ENCODE measurements around the gene CHAF1A. TPM values are rescaled to one million over a fixed set of nuclear protein-coding genes. Genes with fewer than 3 reads are reported as not detected.
A peak's percentile ranks its signal among the peaks of the same experiment; 100 is the strongest.

The CHAF1A gene
- total RNA-seq, 1 donor from 2014 or later: 48.2 TPM

DNA sequence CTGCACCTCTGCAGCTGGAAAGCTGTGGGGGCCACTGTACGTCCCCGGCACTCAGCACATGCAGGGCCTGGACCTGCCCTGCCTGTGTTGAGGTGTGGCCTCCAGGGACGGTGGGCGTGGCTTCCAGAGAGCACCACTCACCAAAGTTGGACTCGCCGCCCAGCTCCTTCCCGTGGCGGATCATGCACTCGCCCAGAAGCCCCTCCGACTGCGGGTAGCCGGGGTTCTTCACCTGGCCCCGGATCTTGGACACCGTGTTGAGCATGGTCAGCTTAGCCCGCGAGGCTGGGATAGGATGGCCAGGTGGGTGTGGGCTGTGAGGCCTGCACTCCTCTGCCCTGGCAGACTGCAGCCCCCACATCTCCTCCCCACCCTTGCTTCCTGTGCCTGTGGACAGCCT lies 37.1 kb upstream of the CHAF1A start:
- TF ChIP-seq, protein P1, sequence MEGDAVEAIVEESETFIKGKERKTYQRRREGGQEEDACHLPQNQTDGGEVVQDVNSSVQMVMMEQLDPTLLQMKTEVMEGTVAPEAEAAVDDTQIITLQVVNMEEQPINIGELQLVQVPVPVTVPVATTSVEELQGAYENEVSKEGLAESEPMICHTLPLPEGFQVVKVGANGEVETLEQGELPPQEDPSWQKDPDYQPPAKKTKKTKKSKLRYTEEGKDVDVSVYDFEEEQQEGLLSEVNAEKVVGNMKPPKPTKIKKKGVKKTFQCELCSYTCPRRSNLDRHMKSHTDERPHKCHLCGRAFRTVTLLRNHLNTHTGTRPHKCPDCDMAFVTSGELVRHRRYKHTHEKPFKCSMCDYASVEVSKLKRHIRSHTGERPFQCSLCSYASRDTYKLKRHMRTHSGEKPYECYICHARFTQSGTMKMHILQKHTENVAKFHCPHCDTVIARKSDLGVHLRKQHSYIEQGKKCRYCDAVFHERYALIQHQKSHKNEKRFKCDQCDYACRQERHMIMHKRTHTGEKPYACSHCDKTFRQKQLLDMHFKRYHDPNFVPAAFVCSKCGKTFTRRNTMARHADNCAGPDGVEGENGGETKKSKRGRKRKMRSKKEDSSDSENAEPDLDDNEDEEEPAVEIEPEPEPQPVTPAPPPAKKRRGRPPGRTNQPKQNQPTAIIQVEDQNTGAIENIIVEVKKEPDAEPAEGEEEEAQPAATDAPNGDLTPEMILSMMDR (IDR thresholded peaks at IDR 0.05; ENCODE audit: unreplicated experiment): no peak
- Mint-ChIP-seq H3K4me3 (ENCODE audit: low read depth) (no peak overlapping the region), H3K36me3 (ENCODE audit: insufficient read depth) (peaks cover 2% of the 10 kb centered on the region), H3K9me3 (ENCODE audit: low read depth) (no peaks in the 10 kb centered on the region), H3K27me3 (no peaks in the 10 kb centered on the region), H3K4me1 (ENCODE audit: low read depth) (peaks cover 4% of the 10 kb centered on the region), H3K27ac (no peak overlapping the region)
- no peak for DNase-seq (ENCODE audit: low spot score, unreplicated experiment)

DNA sequence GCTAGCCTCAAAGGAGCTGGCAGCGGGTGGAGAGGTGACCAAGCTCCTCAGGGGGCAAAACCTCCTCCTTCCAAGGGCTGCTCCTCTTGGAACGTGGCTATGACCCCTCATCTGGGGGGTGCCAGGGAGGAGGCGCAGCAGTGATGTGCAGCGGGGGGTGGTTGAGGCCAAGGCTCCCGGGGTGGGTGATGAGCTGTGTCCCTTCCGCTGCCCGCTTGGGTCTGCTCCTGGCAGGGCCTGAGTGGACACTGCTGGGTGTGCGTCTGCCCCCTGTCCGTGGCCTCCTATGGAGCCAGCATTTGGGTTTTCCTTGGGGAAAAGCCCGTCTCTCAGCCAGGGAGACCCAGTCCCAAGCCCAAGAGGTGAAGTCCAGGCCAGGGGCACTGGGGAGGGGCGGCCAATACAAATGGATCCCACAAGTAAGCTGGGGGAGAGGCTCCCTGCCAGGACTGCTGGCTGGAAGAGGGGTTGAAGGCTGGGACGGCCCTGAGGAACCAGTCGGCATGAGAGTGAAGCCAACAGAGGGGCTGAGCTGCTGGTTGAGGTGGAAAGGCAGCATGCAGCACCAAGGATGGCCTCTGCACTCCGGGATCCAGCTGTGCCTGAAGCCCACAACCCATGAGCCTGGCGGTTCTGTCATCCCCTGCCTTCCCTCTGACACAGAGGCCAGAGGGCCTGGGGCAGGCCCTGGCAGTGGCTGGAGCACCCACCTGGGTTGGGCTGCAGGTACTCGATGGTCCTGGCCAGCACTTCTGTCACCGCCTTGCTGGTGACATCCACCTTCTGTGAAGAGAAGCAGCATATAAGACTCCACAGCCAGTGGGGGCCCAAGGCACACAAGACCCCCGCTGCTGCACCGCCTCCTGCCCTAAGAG lies 36.4 kb upstream of the CHAF1A start:
- Mint-ChIP-seq H3K27ac (no peak overlapping the region), H3K9me3 (ENCODE audit: low read depth) (no peaks in the 10 kb centered on the region), H3K36me3 (ENCODE audit: insufficient read depth) (peaks cover 3% of the 10 kb centered on the region), H3K27me3 (no peaks in the 10 kb centered on the region), H3K4me3 (ENCODE audit: low read depth) (no peak overlapping the region), H3K4me1 (ENCODE audit: low read depth) (peaks cover 2% of the 10 kb centered on the region)
- DNase-seq (ENCODE audit: low spot score, unreplicated experiment): no peak
- TF ChIP-seq, protein P1 (IDR thresholded peaks at IDR 0.05; ENCODE audit: unreplicated experiment): no peak

DNA sequence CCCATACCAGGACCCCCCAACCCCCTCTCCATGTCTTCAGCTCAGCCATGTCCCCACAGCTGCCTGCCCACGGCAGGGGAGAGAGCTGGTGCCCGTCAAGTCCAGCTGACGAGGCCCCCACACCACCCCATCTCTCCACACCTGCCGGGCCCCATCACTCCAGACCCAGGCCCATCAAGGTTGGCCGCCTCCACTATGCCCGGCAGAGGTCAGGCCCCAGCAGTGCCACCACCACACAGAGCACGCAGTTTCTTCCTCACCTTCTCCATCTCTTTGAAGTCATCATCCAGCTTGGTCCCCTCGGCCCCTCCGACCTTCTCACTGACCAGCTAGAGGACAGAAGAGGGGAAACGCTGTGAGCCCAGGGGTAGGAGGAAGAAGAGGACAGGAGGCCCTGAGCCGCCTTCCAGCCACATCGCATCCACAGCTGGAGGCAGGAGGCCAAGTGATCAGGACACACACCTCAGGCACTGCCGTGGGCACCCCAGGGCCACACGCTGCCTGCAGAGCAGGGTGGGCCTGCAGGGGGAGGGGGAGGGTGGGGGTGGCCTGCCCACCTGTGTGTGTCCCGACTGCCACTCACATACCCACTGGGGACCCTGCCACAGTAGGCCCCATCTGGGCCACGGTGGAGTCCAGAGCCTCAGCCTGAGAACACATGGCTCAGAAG lies 35.6 kb upstream of the CHAF1A start:
- peaks cover 3% of the 10 kb centered on the region for H3K36me3 Mint-ChIP-seq (ENCODE audit: insufficient read depth)
- no peaks in the 10 kb centered on the region for H3K9me3 Mint-ChIP-seq (ENCODE audit: low read depth)
- H3K27ac Mint-ChIP-seq: peak overlapping the region; percentile 73
- H3K4me3 Mint-ChIP-seq (ENCODE audit: low read depth): no peak overlapping the region
- peaks cover 2% of the 10 kb centered on the region for H3K4me1 Mint-ChIP-seq (ENCODE audit: low read depth)
- H3K27me3 Mint-ChIP-seq: no peaks in the 10 kb centered on the region
- TF ChIP-seq, protein P1 (IDR thresholded peaks at IDR 0.05; ENCODE audit: unreplicated experiment): no peak
- no peak for DNase-seq (ENCODE audit: low spot score, unreplicated experiment)

DNA sequence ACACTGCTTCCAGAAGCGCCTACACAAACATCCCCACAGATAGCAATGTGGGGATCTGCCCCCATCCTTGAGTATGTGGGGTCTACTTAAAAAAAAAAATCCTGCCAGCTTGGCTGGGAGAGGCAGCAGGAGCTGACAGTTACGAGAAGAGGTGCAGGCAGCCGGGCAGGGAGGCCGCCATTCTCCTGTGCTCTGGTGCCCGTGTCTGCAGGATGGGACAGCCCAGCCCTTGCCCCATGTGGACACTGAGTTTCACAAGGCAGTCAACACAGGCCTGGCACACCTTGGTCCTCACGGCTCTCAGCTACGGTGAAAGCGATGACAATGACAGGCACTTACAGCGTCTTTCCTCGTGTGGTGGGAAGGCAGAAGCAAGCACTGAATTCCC lies 35.1 kb upstream of the CHAF1A start:
- no peak for DNase-seq (ENCODE audit: low spot score, unreplicated experiment)
- H3K27ac Mint-ChIP-seq: peak overlapping the region; percentile 69
- TF ChIP-seq, protein P1 (IDR thresholded peaks at IDR 0.05; ENCODE audit: unreplicated experiment): no peak
- no peaks in the 10 kb centered on the region for H3K9me3 Mint-ChIP-seq (ENCODE audit: low read depth)
- H3K4me3 Mint-ChIP-seq (ENCODE audit: low read depth): no peak overlapping the region
- H3K27me3 Mint-ChIP-seq: no peaks in the 10 kb centered on the region
- peaks cover 1% of the 10 kb centered on the region for H3K36me3 Mint-ChIP-seq (ENCODE audit: insufficient read depth)
- H3K4me1 Mint-ChIP-seq (ENCODE audit: low read depth): peaks cover 2% of the 10 kb centered on the region

DNA sequence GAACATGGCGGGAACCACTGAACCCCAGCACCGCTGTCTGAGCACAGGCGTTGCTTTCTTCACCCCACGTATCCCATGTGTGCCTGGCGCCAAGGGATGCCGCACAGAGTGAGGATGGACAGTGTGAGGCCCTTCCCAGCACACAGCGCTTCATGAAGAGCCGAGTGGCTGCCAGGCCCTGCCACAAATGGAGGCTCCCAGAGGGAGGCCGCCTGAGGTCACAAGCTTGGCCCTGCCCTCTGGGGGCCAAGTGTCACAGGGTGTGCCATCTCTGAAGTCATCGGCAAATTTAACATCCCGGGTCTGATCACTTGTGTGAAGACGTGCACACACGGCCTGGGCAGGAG lies 34.7 kb upstream of the CHAF1A start:
- H3K4me3 Mint-ChIP-seq (ENCODE audit: low read depth): no peak overlapping the region
- H3K27me3 Mint-ChIP-seq: no peaks in the 10 kb centered on the region
- no peak overlapping the region for H3K27ac Mint-ChIP-seq
- H3K36me3 Mint-ChIP-seq (ENCODE audit: insufficient read depth): peaks cover 1% of the 10 kb centered on the region
- DNase-seq (ENCODE audit: low spot score, unreplicated experiment): no peak
- TF ChIP-seq, protein P1 (IDR thresholded peaks at IDR 0.05; ENCODE audit: unreplicated experiment): no peak
- no peaks in the 10 kb centered on the region for H3K9me3 Mint-ChIP-seq (ENCODE audit: low read depth)
- H3K4me1 Mint-ChIP-seq (ENCODE audit: low read depth): peaks cover 2% of the 10 kb centered on the region

All from progenitor cell of endocrine pancreas (in vitro differentiated cells).